NCI-H345 treated with DMSO at 0.1 percent for 48 hours (cell line): ENCODE measurements around the gene RNF2.

Experiments used
- DNase-seq: peaks from one replicate; lab custom pipeline; 2025; ENCODE audit not compliant: unreplicated experiment; lab: John Stamatoyannopoulos, UW

RNF2 gene

GRCh38 chr1:185091480-185091879 lies 46.1 kb downstream of the RNF2 start:
- no peak for DNase-seq

- no peak for DNase-seq
Measured at GRCh38 chr1:185094761-185095160, 49.4 kb downstream of the RNF2 start.

- DNase-seq, result no peak
Measured at GRCh38 chr1:185096531-185096930, 51.2 kb downstream of the RNF2 start.

- DNase-seq, result no peak
Measured at GRCh38 chr1:185104083-185104482, 58.7 kb downstream of the RNF2 start.

- no peak for DNase-seq
Measured at GRCh38 chr1:185105121-185105520, 59.8 kb downstream of the RNF2 start.

- DNase-seq, result no peak
Measured at GRCh38 chr1:185108321-185108720, 63.0 kb downstream of the RNF2 start.

- no peak for DNase-seq
Measured at GRCh38 chr1:185110145-185110544, 64.8 kb downstream of the RNF2 start.

GRCh38 chr1:185111873-185112272 lies 66.5 kb downstream of the RNF2 start:
- DNase-seq, result no peak

GRCh38 chr1:185112356-185112755 lies 67.0 kb downstream of the RNF2 start:
- no peak for DNase-seq

- DNase-seq, result no peak
Measured at GRCh38 chr1:185129708-185130107, 84.3 kb downstream of the RNF2 start.

- DNase-seq, result no peak
Measured at GRCh38 chr1:185132534-185132933, 87.2 kb downstream of the RNF2 start.

GRCh38 chr1:185137896-185138545 lies 92.7 kb downstream of the RNF2 start:
- DNase-seq, result no peak

GRCh38 chr1:185139246-185139645 lies 93.9 kb downstream of the RNF2 start:
- no peak for DNase-seq

GRCh38 chr1:185144233-185144632 lies 98.9 kb downstream of the RNF2 start:
- no peak for DNase-seq

- no peak for DNase-seq
Measured at GRCh38 chr1:185151215-185151614, 105.9 kb downstream of the RNF2 start.
